GM08714 (cell line): ENCODE data around the gene PSMA5.

Experiments
- H3K4me3 ChIP-seq: fragments of 200-500 bp; sonication (Bioruptor generic); 2 replicates; pipeline ENCODE4 v1.5.1; 2014; ENCODE audit warnings: mild to moderate bottlenecking, low read length, inconsistent platforms
- ZNF274 ChIP-seq: IDR thresholded peaks from 2 replicates; pipeline ENCODE4 v1.6.1; 2012; ENCODE audit warnings: mild to moderate bottlenecking, low read depth, low read length

PSMA5 gene

GRCh38 chr1:109371341-109371739 lies 54.9 kb downstream of the PSMA5 start:
- no peak for TF ChIP-seq ZNF274
- H3K4me3 ChIP-seq, result peak overlapping the region; percentile 48; the same call in 1 of the 2 replicates

DNA sequence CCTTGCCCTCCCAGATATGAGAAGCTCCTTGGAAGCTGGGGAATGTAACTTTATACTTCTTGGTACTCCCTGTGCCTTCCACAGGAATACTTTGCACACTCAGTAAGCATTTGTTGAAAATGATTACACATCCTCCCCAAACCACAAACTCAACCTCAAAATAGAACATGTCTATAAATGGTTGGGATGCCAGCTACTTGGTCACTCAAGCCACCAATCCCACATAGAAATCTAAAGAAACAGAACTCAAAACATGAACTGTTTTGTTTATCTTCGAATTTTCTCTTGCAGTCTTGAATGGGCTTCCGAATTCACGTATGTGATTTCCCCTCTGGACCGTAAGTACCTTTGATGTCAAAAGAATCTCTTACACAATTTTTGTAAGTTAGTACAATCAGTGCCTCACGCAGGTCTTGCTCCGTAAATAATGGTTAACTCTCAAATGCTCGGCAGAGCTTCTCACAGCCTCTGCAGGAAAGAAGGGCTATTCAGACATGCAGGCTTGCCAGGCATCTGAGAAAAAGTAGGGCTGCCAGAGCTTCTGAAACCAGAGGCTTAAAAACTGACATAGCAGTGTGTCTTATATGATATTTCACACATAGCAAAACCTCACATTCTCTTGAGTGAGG lies 55.4 kb downstream of the PSMA5 start:
- peak overlapping the region; percentile 48; the same call in 1 of the 2 replicates for H3K4me3 ChIP-seq
- TF ChIP-seq ZNF274, result no peak

GRCh38 chr1:109369167-109369746 lies 57.0 kb downstream of the PSMA5 start:
- no peak for TF ChIP-seq ZNF274
- no peak overlapping the region for H3K4me3 ChIP-seq

- TF ChIP-seq ZNF274, result no peak
- H3K4me3 ChIP-seq, result no peak overlapping the region
These were observed 57.8 kb downstream of the PSMA5 start for GRCh38 chr1:109368464-109368863.

GRCh38 chr1:109367626-109368025 lies 58.6 kb downstream of the PSMA5 start:
- TF ChIP-seq ZNF274, result no peak

GRCh38 chr1:109365642-109366204 lies 60.5 kb downstream of the PSMA5 start:
- TF ChIP-seq ZNF274, result no peak
- H3K4me3 ChIP-seq, result no peak overlapping the region

More at GRCh38 chr1:109367626-109368025, 58.6 kb downstream of the PSMA5 start:
- H3K4me3 ChIP-seq, result no peak overlapping the region

- no peak overlapping the region for H3K4me3 ChIP-seq
- TF ChIP-seq ZNF274, result no peak
These were observed 64.6 kb downstream of the PSMA5 start for GRCh38 chr1:109361649-109362048.

DNA sequence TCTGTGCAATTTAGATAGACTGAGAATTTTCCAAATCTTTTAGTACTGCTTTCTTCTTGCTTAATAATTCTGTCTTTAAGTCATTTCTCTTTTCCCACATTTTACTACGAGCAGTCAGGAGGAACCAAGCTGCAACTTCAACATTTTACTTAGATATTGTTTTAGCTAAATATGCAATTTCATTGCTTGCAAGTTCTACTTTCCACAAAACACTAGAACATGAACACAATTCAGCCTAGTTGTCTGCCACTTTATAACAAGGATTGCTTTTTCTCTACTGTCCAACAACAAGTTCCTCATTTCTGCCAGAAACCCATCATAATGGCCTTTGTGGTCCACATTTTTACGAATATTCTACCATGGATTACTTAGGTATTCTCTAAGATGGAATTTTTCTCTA lies 65.2 kb downstream of the PSMA5 start:
- H3K4me3 ChIP-seq, result no peak overlapping the region
- no peak for TF ChIP-seq ZNF274

GRCh38 chr1:109357616-109358015 lies 68.6 kb downstream of the PSMA5 start:
- no peak overlapping the region for H3K4me3 ChIP-seq
- no peak for TF ChIP-seq ZNF274

DNA sequence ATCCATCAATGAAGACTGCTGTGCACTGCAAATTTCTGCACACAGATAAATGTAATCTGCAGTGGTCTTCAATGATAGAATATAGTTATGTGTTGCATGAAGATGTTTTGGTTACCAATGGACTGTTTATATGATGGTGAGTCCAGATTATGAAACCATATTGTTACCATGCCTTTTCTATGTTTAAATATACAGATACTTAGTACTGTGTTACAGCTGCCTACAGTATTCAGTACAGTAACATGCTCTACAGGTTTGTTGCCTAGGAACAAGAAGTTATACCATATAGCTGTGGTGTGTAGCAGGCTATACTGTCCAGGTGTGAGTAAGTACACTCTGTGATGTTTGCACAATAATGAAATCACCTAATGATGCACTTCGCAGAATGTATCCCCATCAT lies 69.3 kb downstream of the PSMA5 start:
- no peak overlapping the region for H3K4me3 ChIP-seq
- TF ChIP-seq ZNF274, result no peak

DNA sequence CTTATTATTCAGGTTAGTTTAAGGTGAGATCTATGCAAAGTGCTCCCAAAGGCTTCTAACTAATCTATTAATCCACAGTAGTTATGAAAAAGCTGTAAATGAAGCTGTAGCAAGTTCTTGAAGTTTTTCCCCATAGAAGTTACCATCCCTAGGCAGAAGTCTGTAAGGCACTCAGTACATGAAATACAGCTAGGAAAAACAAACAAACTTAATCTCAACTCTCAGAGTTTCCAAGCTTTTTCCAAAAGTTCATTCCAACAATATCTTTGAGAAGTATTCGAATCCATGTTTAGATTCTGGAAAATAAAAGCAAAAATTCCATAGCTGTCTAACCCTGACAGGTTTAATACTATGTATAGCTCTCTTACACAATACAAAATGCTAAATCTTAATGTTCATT lies 69.7 kb downstream of the PSMA5 start:
- TF ChIP-seq ZNF274, result no peak
- H3K4me3 ChIP-seq, result no peak overlapping the region

DNA sequence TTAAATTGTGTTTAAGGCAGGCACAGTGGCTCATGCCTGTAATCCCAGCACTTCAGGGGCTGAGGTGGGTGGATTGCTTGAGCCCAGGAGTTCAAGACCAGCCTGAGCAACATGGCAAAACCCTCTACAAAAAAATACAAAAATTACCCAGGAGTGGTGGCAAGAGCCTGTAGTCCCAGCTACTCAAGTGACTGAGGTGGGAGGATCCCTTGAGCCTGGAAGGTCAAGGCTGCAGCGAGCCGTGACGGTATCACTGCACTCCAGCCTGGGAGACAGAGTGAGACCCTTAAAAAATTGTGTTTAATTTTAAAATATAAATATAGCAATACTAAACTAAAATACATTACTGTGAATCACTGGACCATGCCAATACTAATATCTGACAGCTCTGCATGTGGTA lies 71.3 kb downstream of the PSMA5 start:
- H3K4me3 ChIP-seq, result no peak overlapping the region
- TF ChIP-seq ZNF274, result no peak

DNA sequence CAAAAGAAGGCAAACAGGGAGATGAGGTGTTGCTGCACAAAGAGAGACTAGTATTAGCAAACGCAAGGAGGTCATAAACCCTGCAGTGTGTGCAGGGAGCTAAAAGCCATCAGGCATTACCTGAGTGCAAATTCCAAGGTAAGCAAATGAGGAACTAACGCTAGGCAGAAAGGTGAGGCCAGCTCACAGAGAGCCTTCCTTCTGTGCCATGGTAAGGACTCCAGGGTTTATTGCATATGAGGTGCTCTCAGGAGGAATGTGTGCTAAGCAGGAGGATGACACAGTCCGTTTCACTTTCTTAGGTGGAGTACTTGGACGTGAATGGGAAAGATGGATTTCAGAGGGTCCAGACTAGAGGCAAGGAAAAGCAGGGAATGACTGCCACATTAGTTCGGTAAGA lies 74.8 kb downstream of the PSMA5 start:
- H3K4me3 ChIP-seq, result no peak overlapping the region
- TF ChIP-seq ZNF274, result no peak

- H3K4me3 ChIP-seq, result no peak overlapping the region
- TF ChIP-seq ZNF274, result no peak
These were observed 75.6 kb downstream of the PSMA5 start for GRCh38 chr1:109350655-109351054.

- H3K4me3 ChIP-seq, result no peak overlapping the region
- no peak for TF ChIP-seq ZNF274
These were observed 76.1 kb downstream of the PSMA5 start for GRCh38 chr1:109350182-109350581.
